Stimulated activated CD4-positive, alpha-beta T cell treated with anti-CD3 and anti-CD28 coated beads, TNF-alpha, amount 100 ng/mL, for 24 hours (primary cell): ENCODE results near the gene PIP5K1C.
"Not testable (repeated sequence)": the region's sequence is repeated elsewhere in the genome, so short reads cannot be mapped to it uniquely, and the experiment has no call there.

ENCODE experiments used
- DNase-seq, 3 experiments: peaks; one replicate each; pipeline ENCODE4 v3.0.0-alpha.2; 2020; ENCODE audit warnings: low read depth in 3 of 3

Gene PIP5K1C

GRCh38 chr19:3660493-3661219, 39.6 kb downstream of the PIP5K1C start:
- DNase-seq, result no peak

GRCh38 chr19:3659746-3660112, 40.5 kb downstream of the PIP5K1C start:
- DNase-seq, result no peak

GRCh38 chr19:3658870-3659745, 41.2 kb downstream of the PIP5K1C start:
- DNase-seq, result no peak

GRCh38 chr19:3658004-3658869, 42.0 kb downstream of the PIP5K1C start:
- DNase-seq, result no peak

GRCh38 chr19:3657395-3657769, 42.9 kb downstream of the PIP5K1C start:
- no peak for DNase-seq

GRCh38 chr19:3656747-3657394, 43.4 kb downstream of the PIP5K1C start:
- no peak for DNase-seq

GRCh38 chr19:3656073-3656746, 44.1 kb downstream of the PIP5K1C start:
- DNase-seq, result no peak

- DNase-seq, result no peak
Observed at GRCh38 chr19:3655402-3656072, 44.7 kb downstream of the PIP5K1C start.

- DNase-seq, result no peak
Observed at GRCh38 chr19:3653865-3654513, 46.3 kb downstream of the PIP5K1C start.

- DNase-seq, result no peak
Observed at GRCh38 chr19:3653081-3653795, 47.0 kb downstream of the PIP5K1C start.

- DNase-seq, result no peak
Observed at GRCh38 chr19:3652422-3652821, 47.8 kb downstream of the PIP5K1C start.

GRCh38 chr19:3651684-3652083, 48.6 kb downstream of the PIP5K1C start:
- DNase-seq, result no peak

GRCh38 chr19:3649888-3650287, 50.4 kb downstream of the PIP5K1C start:
- no peak for DNase-seq

- no peak for DNase-seq
Observed at GRCh38 chr19:3648037-3648905, 52.0 kb downstream of the PIP5K1C start.

- DNase-seq, result not testable (repeated sequence)
Observed at GRCh38 chr19:3647102-3647501, 53.2 kb downstream of the PIP5K1C start.

GRCh38 chr19:3646336-3647092, 53.8 kb downstream of the PIP5K1C start:
- no peak for DNase-seq

GRCh38 chr19:3645726-3646125, 54.5 kb downstream of the PIP5K1C start:
- DNase-seq, result no peak

GRCh38 chr19:3645067-3645396, 55.2 kb downstream of the PIP5K1C start:
- no peak for DNase-seq
